ENCODE data around the gene CRACDL.

Gene CRACDL

DNA sequence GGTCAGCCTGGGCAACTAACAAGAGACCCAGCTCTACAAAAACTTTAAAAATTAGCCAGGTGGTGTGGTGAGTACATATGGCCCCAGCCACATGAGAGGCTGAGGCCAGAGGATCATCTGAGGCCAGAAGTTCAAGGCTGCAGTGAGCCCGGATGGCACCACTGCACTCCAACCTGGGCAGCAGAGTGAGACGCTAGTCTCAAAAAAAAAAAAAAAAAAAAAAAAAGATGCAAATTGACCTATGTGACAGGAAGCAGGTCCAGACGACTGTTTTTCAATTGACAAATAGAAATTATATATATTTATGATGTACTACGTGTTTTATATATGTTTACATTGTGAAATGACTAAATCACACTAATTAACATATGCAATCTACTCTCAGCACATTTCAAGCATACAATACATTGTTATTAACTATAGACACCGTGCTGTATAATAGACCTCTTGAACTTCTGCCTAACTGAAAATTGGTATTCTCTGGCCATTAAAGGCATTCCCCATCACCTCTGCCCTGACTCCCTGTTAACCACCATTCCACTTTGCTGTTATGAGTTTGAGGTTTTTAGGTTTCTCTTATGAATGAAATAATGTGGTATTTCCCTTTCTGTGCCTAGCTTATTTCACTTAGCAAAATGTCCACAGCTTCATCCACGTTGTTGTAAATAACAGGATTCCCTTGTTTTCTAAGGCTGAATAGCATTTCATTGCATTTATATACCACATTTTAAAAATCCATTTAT lies 172.6 kb downstream of the CRACDL start:
- TF ChIP-seq, protein P1, sequence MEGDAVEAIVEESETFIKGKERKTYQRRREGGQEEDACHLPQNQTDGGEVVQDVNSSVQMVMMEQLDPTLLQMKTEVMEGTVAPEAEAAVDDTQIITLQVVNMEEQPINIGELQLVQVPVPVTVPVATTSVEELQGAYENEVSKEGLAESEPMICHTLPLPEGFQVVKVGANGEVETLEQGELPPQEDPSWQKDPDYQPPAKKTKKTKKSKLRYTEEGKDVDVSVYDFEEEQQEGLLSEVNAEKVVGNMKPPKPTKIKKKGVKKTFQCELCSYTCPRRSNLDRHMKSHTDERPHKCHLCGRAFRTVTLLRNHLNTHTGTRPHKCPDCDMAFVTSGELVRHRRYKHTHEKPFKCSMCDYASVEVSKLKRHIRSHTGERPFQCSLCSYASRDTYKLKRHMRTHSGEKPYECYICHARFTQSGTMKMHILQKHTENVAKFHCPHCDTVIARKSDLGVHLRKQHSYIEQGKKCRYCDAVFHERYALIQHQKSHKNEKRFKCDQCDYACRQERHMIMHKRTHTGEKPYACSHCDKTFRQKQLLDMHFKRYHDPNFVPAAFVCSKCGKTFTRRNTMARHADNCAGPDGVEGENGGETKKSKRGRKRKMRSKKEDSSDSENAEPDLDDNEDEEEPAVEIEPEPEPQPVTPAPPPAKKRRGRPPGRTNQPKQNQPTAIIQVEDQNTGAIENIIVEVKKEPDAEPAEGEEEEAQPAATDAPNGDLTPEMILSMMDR (IDR thresholded peaks at IDR 0.05; ENCODE audit: low read depth, low read length), result no peak
- DNase-seq, result no peak
- Histone ChIP-seq H3K36me3 (no peaks in the 10 kb centered on the region), H3K4me3 (ENCODE audit: low read depth, low read length) (no peak overlapping the region), H3K9me3 (no peaks in the 10 kb centered on the region), H3K4me1 (no peaks in the 10 kb centered on the region), H3K27me3 (no peaks in the 10 kb centered on the region)

DNA sequence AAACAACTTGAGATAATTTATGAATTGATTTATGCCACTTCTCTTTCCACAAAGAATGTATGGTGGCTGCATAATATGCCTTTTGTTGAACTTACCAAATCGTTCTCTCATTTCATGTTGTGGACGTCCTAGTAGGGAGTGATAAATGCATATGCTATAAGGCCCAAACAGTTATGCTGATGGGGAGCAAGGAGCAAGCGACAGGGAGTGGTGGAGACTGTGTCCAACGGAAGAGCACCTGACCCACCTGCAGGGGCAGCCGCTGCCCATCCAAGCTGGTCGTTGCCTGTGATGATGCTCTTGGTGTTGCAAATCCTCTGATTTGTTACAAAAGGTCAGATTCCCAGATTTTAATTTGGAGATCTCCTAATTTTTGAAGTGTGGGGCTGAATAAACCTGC lies 174.1 kb downstream of the CRACDL start:
- H3K4me3 ChIP-seq (ENCODE audit: low read depth, low read length), result no peak overlapping the region
- H3K4me1 ChIP-seq, result no peaks in the 10 kb centered on the region
- H3K9me3 ChIP-seq, result no peaks in the 10 kb centered on the region
- no peaks in the 10 kb centered on the region for H3K36me3 ChIP-seq
- TF ChIP-seq, protein P1 (IDR thresholded peaks at IDR 0.05; ENCODE audit: low read depth, low read length), result no peak
- H3K27me3 ChIP-seq, result no peaks in the 10 kb centered on the region
- no peak for DNase-seq

DNA sequence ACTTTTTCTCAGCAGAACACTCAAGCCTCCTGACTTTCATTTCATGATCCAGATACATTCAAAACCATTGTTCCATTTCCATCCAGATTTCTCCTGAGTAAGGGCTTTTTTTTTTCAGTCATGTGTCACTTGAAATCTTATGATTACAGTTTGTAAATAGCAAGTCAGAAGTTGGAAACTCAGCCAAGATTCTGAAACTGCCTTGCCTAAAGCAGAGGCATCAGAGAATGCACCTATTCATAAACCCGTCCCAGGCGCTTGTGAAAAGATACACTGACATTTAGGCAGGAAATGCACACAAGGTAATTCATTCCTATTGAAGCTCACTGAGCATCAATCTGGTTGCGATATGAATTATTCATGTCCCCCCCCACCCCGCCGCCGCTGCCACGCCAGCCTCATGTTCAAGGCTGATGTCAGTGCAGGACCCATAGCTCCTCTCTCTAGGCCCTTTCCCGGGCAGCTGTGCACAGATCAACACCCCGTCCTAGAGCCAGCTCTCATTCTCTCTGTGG lies 174.7 kb downstream of the CRACDL start:
- H3K4me3 ChIP-seq (ENCODE audit: low read depth, low read length), result no peak overlapping the region
- H3K36me3 ChIP-seq, result no peaks in the 10 kb centered on the region
- no peaks in the 10 kb centered on the region for H3K27me3 ChIP-seq
- DNase-seq, result no peak
- TF ChIP-seq, protein P1 (IDR thresholded peaks at IDR 0.05; ENCODE audit: low read depth, low read length), result no peak
- H3K9me3 ChIP-seq, result no peaks in the 10 kb centered on the region
- no peaks in the 10 kb centered on the region for H3K4me1 ChIP-seq

DNA sequence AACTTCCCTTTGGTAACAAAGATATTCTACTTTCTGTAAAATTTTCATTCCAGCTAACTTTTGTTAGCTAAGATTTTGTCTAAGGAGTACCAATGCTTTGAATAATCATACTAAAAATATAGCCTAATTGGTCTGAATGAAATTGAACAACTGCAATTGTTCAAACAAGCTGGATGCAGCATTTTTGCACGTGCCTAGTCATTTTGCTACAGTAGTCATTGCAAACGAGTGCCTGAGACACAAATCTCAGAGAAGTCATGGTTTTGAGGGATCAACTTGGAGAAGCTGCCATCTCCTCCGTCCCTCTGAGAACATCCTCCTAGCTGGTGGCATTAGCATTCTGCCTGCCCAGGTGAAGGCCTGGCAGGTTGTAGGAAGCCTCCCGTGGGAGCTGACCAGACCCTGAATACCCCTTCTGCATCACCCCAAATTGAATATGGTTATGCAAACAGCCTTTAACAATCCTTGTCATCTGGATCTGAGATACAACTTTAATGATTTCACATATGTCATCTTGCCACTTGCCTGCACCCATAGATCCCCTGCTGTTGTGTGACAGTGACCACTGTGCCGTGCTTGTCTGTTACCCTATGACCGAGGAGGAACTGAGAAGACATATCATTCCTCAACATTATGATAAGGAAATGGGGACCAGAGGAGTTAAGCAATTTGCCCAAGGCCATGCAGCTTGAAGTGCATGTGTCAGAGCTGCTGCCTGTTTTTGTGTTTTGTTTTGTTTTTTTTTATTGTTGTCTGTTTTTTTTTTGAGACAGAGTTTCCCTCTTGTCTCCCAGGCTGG lies 176.0 kb downstream of the CRACDL start:
- Histone ChIP-seq H3K4me1 (no peaks in the 10 kb centered on the region), H3K27me3 (no peaks in the 10 kb centered on the region), H3K4me3 (ENCODE audit: low read depth, low read length) (no peak overlapping the region), H3K9me3 (no peaks in the 10 kb centered on the region), H3K36me3 (no peaks in the 10 kb centered on the region)
- DNase-seq, result no peak
- TF ChIP-seq, protein P1 (IDR thresholded peaks at IDR 0.05; ENCODE audit: low read depth, low read length), result no peak

DNA sequence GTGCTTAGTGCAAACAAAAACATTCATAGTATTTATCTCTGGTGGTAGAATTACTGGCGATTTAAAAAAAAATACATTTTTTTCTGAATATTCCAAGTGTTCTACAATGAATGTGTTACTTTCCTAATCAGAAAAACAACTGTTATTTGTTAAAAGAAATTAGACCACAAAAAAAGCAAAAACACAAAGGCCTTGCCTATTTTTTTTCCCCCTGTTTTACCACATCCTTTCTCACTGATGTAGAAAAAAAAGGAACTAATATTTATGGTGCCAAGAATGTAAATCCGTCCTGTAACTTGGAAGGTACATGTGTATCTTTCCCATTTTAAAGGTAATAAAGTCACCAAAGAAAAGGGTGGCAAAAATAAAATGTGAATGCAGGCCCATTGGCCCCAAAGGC lies 176.7 kb downstream of the CRACDL start:
- H3K27me3 ChIP-seq, result no peaks in the 10 kb centered on the region
- TF ChIP-seq, protein P1 (IDR thresholded peaks at IDR 0.05; ENCODE audit: low read depth, low read length), result no peak
- no peak for DNase-seq
- no peaks in the 10 kb centered on the region for H3K4me1 ChIP-seq
- no peaks in the 10 kb centered on the region for H3K9me3 ChIP-seq
- H3K36me3 ChIP-seq, result no peaks in the 10 kb centered on the region
- H3K4me3 ChIP-seq (ENCODE audit: low read depth, low read length), result no peak overlapping the region

All from BE2C (cell line).